Lower leg skin (tissue), 4 donors: ENCODE results near the gene ST6GALNAC5. TPM values are rescaled to one million over a fixed set of nuclear protein-coding genes. Genes with fewer than 3 reads are reported as not detected.
"Not testable (repeated sequence)": the region's sequence is repeated elsewhere in the genome, so short reads cannot be mapped to it uniquely, and the experiment has no call there.

ENCODE experiments used
- DNase-seq, 2 donors: peaks; one replicate each; pipeline ENCODE4 v3.0.0-alpha.2; 2019; ENCODE audit warnings: low spot score in 2 of 2
- H3K4me3 ChIP-seq: fragments of 200-600 bp; sonication (generic); 2 replicates; pipeline ENCODE4 v1.5.1; 2017; ENCODE audit warnings: mild to moderate bottlenecking, low read depth; ENCODE audit not compliant: poor library complexity, severe bottlenecking
- CTCF ChIP-seq, 3 donors: fragments of 450-650 bp; IDR thresholded peaks; one replicate each; pipeline ENCODE4 v1.5.1; 2016; ENCODE audit warnings: antibody characterized with exemption in 3 of 3, mild to moderate bottlenecking in 3 of 3, moderate library complexity in 2 of 3
- POLR2A ChIP-seq, 2 donors: fragments of 450-650 bp; IDR thresholded peaks; one replicate each; pipeline ENCODE4 v1.6.1; 2016 to 2017; ENCODE audit warnings: antibody characterized with exemption in 2 of 2, mild to moderate bottlenecking in 1 of 2, moderate library complexity in 1 of 2
- WGBS, 2 donors: methylation state at CpG; one replicate each; pipeline ENCODE4 v1.1.5; 2018; 5-methylcytosine and 5-hydroxymethylcytosine counted together
- intact Hi-C: fragments of 100-400 bp; cut with DNase I; formaldehyde crosslinking; loops from one replicate; pipeline ENCODE4 v1.15.0; 2023; ENCODE audit warnings: low total_unique reads
- total RNA-seq, 4 donors: library from RNA; depleted of rRNA; stranded (reverse); fragments of >200 nt; gene quantifications; one replicate each; pipeline ENCODE4 v1.1.0, GENCODE V29; 2016

Gene ST6GALNAC5
- total RNA-seq, result 1 to 10 TPM; 1.2 to 4.7 (median 3.5) TPM

- intact Hi-C loops, result no loop called here
- peak within 1 kb of the TSS; percentile 20 for H3K4me3 ChIP-seq
- 2 to 3% methylated on average over 36 to 40 of the region's 50 CpGs for WGBS, 2 donors
- no peak for TF ChIP-seq CTCF (IDR thresholded peaks at IDR 0.05)
- TF ChIP-seq POLR2A (IDR thresholded peaks at IDR 0.05), result no peak
- peak in 1 of 2 donors; percentile 84 for DNase-seq
Measured at GRCh38 chr1:76867342-76868130, at the start of gene ST6GALNAC5. TSS of gene ST6GALNAC5 (plus strand) at chr1:76867480.

GRCh38 chr1:76820028-76820427 lies 47.3 kb upstream of the ST6GALNAC5 start:
- TF ChIP-seq POLR2A (IDR thresholded peaks at IDR 0.05), result no peak
- no peak for TF ChIP-seq CTCF (IDR thresholded peaks at IDR 0.05)
- intact Hi-C loops, result no loop called here
- WGBS, 2 donors, result 72 to 81% methylated on average over 2 of the region's 2 CpGs
- no peak for DNase-seq
- no peak overlapping the region for H3K4me3 ChIP-seq

- DNase-seq, intact Hi-C loops, H3K4me3 ChIP-seq: not testable (repeated sequence)
Measured at GRCh38 chr1:76822961-76823360, 44.3 kb upstream of the ST6GALNAC5 start.

- no peak overlapping the region for H3K4me3 ChIP-seq
- no peak for TF ChIP-seq CTCF (IDR thresholded peaks at IDR 0.05)
- no peak for TF ChIP-seq POLR2A (IDR thresholded peaks at IDR 0.05)
- intact Hi-C loops, result no loop called here
- no peak for DNase-seq
Measured at GRCh38 chr1:76824106-76824505, 43.2 kb upstream of the ST6GALNAC5 start.

- WGBS, 2 donors, result 83 to 85% methylated on average over 4 of the region's 4 CpGs
- no peak overlapping the region for H3K4me3 ChIP-seq
- intact Hi-C loops, result no loop called here
- TF ChIP-seq POLR2A (IDR thresholded peaks at IDR 0.05) (no peak), CTCF (IDR thresholded peaks at IDR 0.05) (no peak)
- DNase-seq, result no peak
Measured at GRCh38 chr1:76826072-76826845, 41.0 kb upstream of the ST6GALNAC5 start.

- no peak for TF ChIP-seq POLR2A (IDR thresholded peaks at IDR 0.05)
- TF ChIP-seq CTCF (IDR thresholded peaks at IDR 0.05), result no peak
- 63 to 71% methylated on average over 2 of the region's 2 CpGs for WGBS, 2 donors
- DNase-seq, result no peak
Measured at GRCh38 chr1:76827066-76827465, 40.2 kb upstream of the ST6GALNAC5 start.

More at GRCh38 chr1:76827066-76827465, 40.2 kb upstream of the ST6GALNAC5 start:
- intact Hi-C loops, result no loop called here
- no peak overlapping the region for H3K4me3 ChIP-seq
